A673 (cell line): ENCODE data around the gene KPNA4.

ENCODE experiments used
- EZH2 ChIP-seq: fragments of 200-600 bp; sonication (generic); IDR thresholded peaks from 2 replicates; pipeline ENCODE4 v1.6.1; 2017; ENCODE audit warnings: borderline replicate concordance, low read depth, mild to moderate bottlenecking, mixed read lengths, antibody characterized with exemption, low read length; ENCODE audit not compliant: poor library complexity, severe bottlenecking
- TF ChIP-seq, protein P1 (sequence below): fragments of 300-800, 200-600 bp; sonication (generic); conservative IDR thresholded peaks from 2 replicates; pipeline ENCODE4 v1.5.1; 2017; ENCODE audit warnings: low read depth, mild to moderate bottlenecking, antibody characterized with exemption, low read length, moderate library complexity, mixed read lengths

DNA sequence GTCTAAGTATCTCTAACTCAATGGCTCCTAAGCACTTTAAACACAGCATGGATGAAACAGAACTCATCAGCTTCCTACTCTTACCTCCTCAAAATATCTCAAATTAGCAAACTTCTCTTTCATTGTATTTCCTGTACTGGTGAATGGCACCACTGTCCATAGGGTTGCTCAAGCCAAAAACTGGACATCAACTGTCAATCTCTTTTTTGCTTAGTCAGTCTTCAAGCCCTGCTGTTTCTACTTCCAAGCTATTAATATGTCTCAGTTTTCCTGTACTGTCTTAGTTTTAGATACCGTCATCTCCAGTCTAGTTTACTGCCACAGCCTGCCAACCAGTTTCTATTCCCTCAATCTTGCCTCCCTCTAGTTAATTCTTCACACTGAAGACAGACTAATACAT, 48.3 kb upstream of the KPNA4 start:
- TF ChIP-seq, protein P1, sequence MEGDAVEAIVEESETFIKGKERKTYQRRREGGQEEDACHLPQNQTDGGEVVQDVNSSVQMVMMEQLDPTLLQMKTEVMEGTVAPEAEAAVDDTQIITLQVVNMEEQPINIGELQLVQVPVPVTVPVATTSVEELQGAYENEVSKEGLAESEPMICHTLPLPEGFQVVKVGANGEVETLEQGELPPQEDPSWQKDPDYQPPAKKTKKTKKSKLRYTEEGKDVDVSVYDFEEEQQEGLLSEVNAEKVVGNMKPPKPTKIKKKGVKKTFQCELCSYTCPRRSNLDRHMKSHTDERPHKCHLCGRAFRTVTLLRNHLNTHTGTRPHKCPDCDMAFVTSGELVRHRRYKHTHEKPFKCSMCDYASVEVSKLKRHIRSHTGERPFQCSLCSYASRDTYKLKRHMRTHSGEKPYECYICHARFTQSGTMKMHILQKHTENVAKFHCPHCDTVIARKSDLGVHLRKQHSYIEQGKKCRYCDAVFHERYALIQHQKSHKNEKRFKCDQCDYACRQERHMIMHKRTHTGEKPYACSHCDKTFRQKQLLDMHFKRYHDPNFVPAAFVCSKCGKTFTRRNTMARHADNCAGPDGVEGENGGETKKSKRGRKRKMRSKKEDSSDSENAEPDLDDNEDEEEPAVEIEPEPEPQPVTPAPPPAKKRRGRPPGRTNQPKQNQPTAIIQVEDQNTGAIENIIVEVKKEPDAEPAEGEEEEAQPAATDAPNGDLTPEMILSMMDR = no peak
- TF ChIP-seq EZH2 = no peak
